Central memory CD8-positive, alpha-beta T cell (primary cell): ENCODE results near the gene ARHGEF7.
A peak's percentile ranks its signal among the peaks of the same experiment; 100 is the strongest.

Experiments
- ATAC-seq: fragments of 150-1000 bp; cut with Tn5 transposase; replicated peaks from 2 replicates; pipeline ENCODE4 v1.10.0; 2022; ENCODE audit warnings: mild to moderate bottlenecking, moderate FRiP score, moderate number of reproducible peaks; ENCODE audit not compliant: poor library complexity, severe bottlenecking; ENCODE audit errors: extremely low read depth
- DNase-seq, 2 donors: peaks; one replicate each; pipeline ENCODE4 v3.0.0; 2021; ENCODE audit warnings: low spot score in 2 of 2
- H3K27ac Mint-ChIP-seq: one replicate; pipeline ENCODE4 v1.8.0; 2022; ENCODE audit warnings: low read depth, mild to moderate bottlenecking, moderate library complexity, mixed read lengths
- H3K27me3 Mint-ChIP-seq: one replicate; pipeline ENCODE4 v1.8.0; 2022; ENCODE audit warnings: mixed read lengths
- H3K36me3 Mint-ChIP-seq: one replicate; pipeline ENCODE4 v1.8.0; 2022; ENCODE audit warnings: mild to moderate bottlenecking, moderate library complexity, mixed read lengths; ENCODE audit not compliant: insufficient read depth
- H3K4me1 Mint-ChIP-seq: one replicate; pipeline ENCODE4 v1.8.0; 2022; ENCODE audit warnings: mixed read lengths
- H3K4me3 Mint-ChIP-seq: one replicate; pipeline ENCODE4 v1.8.0; 2022; ENCODE audit warnings: mild to moderate bottlenecking, moderate library complexity, mixed read lengths
- H3K9me3 Mint-ChIP-seq: one replicate; pipeline ENCODE4 v1.8.0; 2022; ENCODE audit warnings: mixed read lengths

Gene ARHGEF7

GRCh38 chr13:111115965-111116521 is 933 bp downstream of the ARHGEF7 start:
- Mint-ChIP-seq H3K9me3 (no peaks in the 10 kb centered on the region), H3K27ac (no peak overlapping the region), H3K36me3 (peaks cover under 1% of the 10 kb centered on the region), H3K4me3 (peak overlapping the region; percentile 78), H3K4me1 (peaks cover 12% of the 10 kb centered on the region), H3K27me3 (peaks cover 94% of the 10 kb centered on the region)
- ATAC-seq (no peak), DNase-seq (no peak)

- peaks cover 94% of the 10 kb centered on the region for H3K27me3 Mint-ChIP-seq
- no peaks in the 10 kb centered on the region for H3K36me3 Mint-ChIP-seq
- H3K9me3 Mint-ChIP-seq, result no peaks in the 10 kb centered on the region
- H3K4me3 Mint-ChIP-seq, result no peak overlapping the region
- DNase-seq, result no peak
- no peak for ATAC-seq
- H3K27ac Mint-ChIP-seq, result no peak overlapping the region
- H3K4me1 Mint-ChIP-seq, result peaks cover 12% of the 10 kb centered on the region
These were observed 1.7 kb downstream of the ARHGEF7 start for GRCh38 chr13:111116856-111117255.

DNA sequence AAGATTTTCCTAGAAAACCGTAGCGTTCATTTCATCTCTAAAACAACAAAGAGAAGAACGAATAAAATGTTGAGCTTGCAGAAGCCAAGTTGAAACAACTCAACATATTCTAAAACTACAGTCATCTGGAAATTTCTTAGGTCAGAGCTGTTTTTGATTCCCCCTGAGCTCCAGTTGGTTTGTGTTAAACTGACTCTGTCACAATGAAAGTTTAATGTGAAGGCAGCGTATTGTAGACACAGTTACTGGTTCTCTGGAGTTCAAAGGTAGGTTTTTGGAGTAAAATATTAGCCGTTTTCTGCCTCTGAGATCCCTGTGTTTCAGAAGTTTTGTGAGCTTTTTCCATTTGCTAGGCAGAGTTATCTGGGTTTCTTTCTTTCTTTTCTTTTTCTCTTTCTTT is 2.2 kb downstream of the ARHGEF7 start:
- Mint-ChIP-seq H3K4me3 (no peak overlapping the region), H3K9me3 (no peaks in the 10 kb centered on the region), H3K36me3 (no peaks in the 10 kb centered on the region), H3K27me3 (peaks cover 94% of the 10 kb centered on the region), H3K4me1 (peaks cover 12% of the 10 kb centered on the region), H3K27ac (no peak overlapping the region)
- no peak for DNase-seq
- no peak for ATAC-seq

DNA sequence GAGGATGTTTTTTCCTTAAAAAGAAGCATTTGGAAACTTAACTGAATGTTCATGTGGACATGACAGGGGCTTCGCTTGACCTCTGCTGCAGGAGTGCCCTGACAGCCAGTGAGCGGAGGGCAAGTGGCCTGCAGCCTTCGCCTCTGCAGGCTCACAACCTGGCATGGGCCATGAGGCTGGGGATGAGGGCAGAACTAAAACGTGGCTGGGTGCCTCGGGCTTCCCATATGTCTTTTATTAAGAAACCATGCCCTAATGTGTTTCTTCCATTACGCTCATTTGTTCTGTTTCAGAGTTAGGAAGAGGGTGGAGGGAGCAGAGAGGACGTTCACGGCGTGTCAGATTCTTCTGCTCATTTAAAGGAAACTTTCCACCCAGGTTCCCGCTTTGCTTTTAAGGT is 2.9 kb downstream of the ARHGEF7 start:
- H3K36me3 Mint-ChIP-seq, result no peaks in the 10 kb centered on the region
- H3K4me1 Mint-ChIP-seq, result peaks cover 12% of the 10 kb centered on the region
- H3K4me3 Mint-ChIP-seq, result no peak overlapping the region
- no peak overlapping the region for H3K27ac Mint-ChIP-seq
- DNase-seq, result no peak
- H3K9me3 Mint-ChIP-seq, result no peaks in the 10 kb centered on the region
- peaks cover 94% of the 10 kb centered on the region for H3K27me3 Mint-ChIP-seq
- no peak for ATAC-seq

GRCh38 chr13:111118898-111119607 is 3.9 kb downstream of the ARHGEF7 start:
- DNase-seq, result no peak
- no peaks in the 10 kb centered on the region for H3K36me3 Mint-ChIP-seq
- ATAC-seq, result no peak
- no peak overlapping the region for H3K27ac Mint-ChIP-seq
- no peaks in the 10 kb centered on the region for H3K9me3 Mint-ChIP-seq
- H3K27me3 Mint-ChIP-seq, result peaks cover 92% of the 10 kb centered on the region
- no peak overlapping the region for H3K4me3 Mint-ChIP-seq
- peaks cover 12% of the 10 kb centered on the region for H3K4me1 Mint-ChIP-seq

DNA sequence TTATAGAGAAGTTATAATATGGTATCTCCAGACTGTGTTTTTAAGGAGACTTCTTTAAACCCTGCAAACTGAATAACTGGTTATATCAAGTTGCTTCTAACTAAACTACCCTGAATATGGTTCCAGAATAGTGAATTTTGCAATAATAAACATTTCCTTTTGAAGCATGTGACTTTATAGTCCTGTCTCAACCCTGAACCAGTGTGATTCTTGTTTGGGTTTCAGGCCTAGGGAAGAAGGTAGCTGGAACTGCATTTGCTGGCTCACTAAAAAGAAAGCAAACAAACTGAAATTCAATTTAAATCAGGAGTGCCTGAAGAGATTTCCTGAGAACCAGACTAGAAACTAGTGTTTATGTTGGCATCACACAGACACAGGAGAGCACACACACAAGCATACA is 4.9 kb downstream of the ARHGEF7 start:
- DNase-seq, result no peak
- Mint-ChIP-seq H3K9me3 (no peaks in the 10 kb centered on the region), H3K27ac (no peak overlapping the region), H3K27me3 (peaks cover 92% of the 10 kb centered on the region), H3K4me3 (no peak overlapping the region), H3K4me1 (peaks cover 5% of the 10 kb centered on the region), H3K36me3 (no peaks in the 10 kb centered on the region)
- ATAC-seq, result no peak

- Mint-ChIP-seq H3K27me3 (peaks cover 95% of the 10 kb centered on the region), H3K36me3 (no peaks in the 10 kb centered on the region), H3K4me3 (no peak overlapping the region), H3K9me3 (no peaks in the 10 kb centered on the region), H3K4me1 (peaks cover 5% of the 10 kb centered on the region), H3K27ac (no peak overlapping the region)
- DNase-seq (no peak), ATAC-seq (no peak)
These were observed 5.3 kb downstream of the ARHGEF7 start for GRCh38 chr13:111120422-111120821.

DNA sequence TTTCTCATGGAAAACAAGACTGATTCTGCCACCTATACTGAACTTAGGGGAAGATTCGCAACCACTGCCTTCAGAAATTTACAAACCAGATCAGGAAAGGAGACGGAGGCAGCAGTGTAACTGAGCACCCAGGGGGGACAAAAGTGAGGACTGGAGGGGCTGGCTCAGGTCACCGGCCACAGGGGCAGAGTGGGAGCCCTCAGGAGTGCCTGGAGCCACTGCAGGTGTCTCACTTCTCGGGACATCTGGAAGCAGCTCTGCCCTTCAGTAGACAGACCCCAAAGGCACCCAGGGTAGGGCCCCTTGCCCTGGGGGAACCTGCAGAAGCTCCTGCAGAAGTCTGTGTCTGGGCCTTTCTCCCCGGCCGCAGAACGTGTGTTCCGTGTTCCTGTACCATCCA is 5.8 kb downstream of the ARHGEF7 start:
- H3K4me1 Mint-ChIP-seq, result peaks cover 4% of the 10 kb centered on the region
- ATAC-seq (no peak), DNase-seq (no peak)
- H3K27ac Mint-ChIP-seq, result no peak overlapping the region
- peaks cover 98% of the 10 kb centered on the region for H3K27me3 Mint-ChIP-seq
- no peak overlapping the region for H3K4me3 Mint-ChIP-seq
- H3K9me3 Mint-ChIP-seq, result no peaks in the 10 kb centered on the region
- no peaks in the 10 kb centered on the region for H3K36me3 Mint-ChIP-seq

- H3K4me1 Mint-ChIP-seq, result no peaks in the 10 kb centered on the region
- ATAC-seq (no peak), DNase-seq (no peak)
- H3K9me3 Mint-ChIP-seq, result no peaks in the 10 kb centered on the region
- peaks cover 98% of the 10 kb centered on the region for H3K27me3 Mint-ChIP-seq
- H3K36me3 Mint-ChIP-seq, result no peaks in the 10 kb centered on the region
- H3K27ac Mint-ChIP-seq, result no peak overlapping the region
- H3K4me3 Mint-ChIP-seq, result no peak overlapping the region
These were observed 6.4 kb downstream of the ARHGEF7 start for GRCh38 chr13:111121506-111121905.

DNA sequence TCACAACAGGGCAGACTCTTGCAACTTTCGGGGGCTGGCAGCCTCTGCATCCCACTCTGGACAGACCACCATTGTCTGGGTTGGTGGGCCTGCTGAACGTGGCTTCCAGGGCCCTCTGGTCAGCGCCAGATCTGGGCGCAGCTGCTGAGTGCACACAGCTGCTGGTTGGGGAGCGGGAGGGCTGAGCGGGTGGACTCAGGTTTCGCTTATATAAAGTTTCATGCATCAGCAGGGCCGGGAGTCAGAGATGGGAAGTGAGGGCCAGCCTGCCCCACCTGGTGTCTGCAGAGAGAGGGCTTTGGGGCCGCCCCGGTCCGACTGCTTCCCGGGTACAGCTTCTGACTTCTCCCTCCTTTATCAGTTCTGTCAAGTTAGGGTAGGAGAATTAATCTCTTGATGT is 6.9 kb downstream of the ARHGEF7 start:
- ATAC-seq (no peak), DNase-seq (no peak)
- Mint-ChIP-seq H3K9me3 (no peaks in the 10 kb centered on the region), H3K27ac (no peak overlapping the region), H3K4me3 (no peak overlapping the region), H3K27me3 (peaks cover 98% of the 10 kb centered on the region), H3K4me1 (no peaks in the 10 kb centered on the region), H3K36me3 (no peaks in the 10 kb centered on the region)

DNA sequence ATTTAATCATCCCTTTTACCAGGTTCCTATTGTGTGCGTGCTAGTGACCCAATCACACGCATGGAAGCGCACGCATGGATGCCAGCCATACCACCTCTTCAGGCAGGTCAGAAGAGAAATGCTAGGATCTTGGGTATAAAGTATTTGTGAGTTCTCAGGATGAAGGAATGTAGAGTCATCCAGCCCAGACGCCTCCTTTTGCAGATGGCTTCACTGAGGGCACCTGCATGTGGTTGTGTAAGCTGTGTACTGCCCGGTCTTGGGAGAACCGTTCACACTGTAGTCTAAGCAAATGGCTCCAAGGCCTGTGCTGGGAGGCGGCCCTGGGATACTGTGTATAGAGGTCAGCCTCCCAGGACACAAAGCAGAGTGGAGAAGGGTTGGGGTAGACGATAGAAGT is 7.5 kb downstream of the ARHGEF7 start:
- no peaks in the 10 kb centered on the region for H3K4me1 Mint-ChIP-seq
- ATAC-seq (no peak), DNase-seq (no peak)
- H3K4me3 Mint-ChIP-seq, result no peak overlapping the region
- no peaks in the 10 kb centered on the region for H3K36me3 Mint-ChIP-seq
- no peak overlapping the region for H3K27ac Mint-ChIP-seq
- H3K27me3 Mint-ChIP-seq, result peaks cover 92% of the 10 kb centered on the region
- H3K9me3 Mint-ChIP-seq, result no peaks in the 10 kb centered on the region

DNA sequence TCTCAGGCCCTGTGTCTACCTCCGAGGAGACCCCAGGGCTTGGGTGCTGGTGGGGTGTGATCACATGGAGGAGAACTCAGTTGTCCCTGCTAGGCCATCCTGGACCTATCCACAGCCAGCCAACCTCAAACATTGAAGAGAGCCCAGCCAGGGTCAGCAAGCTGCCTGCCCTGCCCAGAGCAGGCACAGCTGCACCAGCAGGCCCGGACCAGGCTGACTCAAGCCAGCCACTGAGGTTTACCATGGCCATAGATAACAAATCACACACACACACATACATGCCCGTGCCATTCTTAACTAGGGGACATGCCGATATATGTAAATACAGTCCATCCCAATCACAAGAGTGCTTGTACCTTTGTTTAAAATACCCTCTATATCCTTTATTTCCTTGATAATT is 8.1 kb downstream of the ARHGEF7 start:
- H3K36me3 Mint-ChIP-seq, result no peaks in the 10 kb centered on the region
- ATAC-seq (no peak), DNase-seq (no peak)
- no peak overlapping the region for H3K27ac Mint-ChIP-seq
- H3K9me3 Mint-ChIP-seq, result no peaks in the 10 kb centered on the region
- H3K27me3 Mint-ChIP-seq, result peaks cover 86% of the 10 kb centered on the region
- H3K4me1 Mint-ChIP-seq, result no peaks in the 10 kb centered on the region
- no peak overlapping the region for H3K4me3 Mint-ChIP-seq

- no peak overlapping the region for H3K27ac Mint-ChIP-seq
- ATAC-seq (no peak), DNase-seq (no peak)
- no peaks in the 10 kb centered on the region for H3K4me1 Mint-ChIP-seq
- peaks cover 82% of the 10 kb centered on the region for H3K27me3 Mint-ChIP-seq
- no peaks in the 10 kb centered on the region for H3K9me3 Mint-ChIP-seq
- H3K4me3 Mint-ChIP-seq, result no peak overlapping the region
- no peaks in the 10 kb centered on the region for H3K36me3 Mint-ChIP-seq
These were observed 8.5 kb downstream of the ARHGEF7 start for GRCh38 chr13:111123649-111124048.
